ENCODE measurements around the gene ZCWPW1.

DNA sequence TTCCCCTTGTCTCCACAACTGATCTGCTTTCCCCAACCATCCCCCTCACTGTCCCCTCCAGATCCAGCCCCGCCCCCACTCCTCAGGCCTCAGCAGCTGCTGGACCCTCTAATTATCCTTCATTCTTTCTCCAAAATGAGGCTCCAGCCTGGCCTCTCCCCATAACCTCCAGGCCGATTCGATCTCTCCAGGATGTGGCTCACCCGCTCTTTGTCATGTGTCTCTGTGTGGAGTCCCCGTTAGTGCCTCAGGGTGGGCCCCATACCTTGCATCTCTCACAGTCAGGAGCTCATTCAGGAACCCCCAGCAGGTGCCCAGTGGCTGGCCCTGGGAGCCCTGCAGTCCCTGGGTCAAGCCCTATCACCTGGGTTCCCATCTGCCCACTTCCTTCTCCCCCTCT lies 53.9 kb downstream of the ZCWPW1 start:
- TF ChIP-seq, protein P1, sequence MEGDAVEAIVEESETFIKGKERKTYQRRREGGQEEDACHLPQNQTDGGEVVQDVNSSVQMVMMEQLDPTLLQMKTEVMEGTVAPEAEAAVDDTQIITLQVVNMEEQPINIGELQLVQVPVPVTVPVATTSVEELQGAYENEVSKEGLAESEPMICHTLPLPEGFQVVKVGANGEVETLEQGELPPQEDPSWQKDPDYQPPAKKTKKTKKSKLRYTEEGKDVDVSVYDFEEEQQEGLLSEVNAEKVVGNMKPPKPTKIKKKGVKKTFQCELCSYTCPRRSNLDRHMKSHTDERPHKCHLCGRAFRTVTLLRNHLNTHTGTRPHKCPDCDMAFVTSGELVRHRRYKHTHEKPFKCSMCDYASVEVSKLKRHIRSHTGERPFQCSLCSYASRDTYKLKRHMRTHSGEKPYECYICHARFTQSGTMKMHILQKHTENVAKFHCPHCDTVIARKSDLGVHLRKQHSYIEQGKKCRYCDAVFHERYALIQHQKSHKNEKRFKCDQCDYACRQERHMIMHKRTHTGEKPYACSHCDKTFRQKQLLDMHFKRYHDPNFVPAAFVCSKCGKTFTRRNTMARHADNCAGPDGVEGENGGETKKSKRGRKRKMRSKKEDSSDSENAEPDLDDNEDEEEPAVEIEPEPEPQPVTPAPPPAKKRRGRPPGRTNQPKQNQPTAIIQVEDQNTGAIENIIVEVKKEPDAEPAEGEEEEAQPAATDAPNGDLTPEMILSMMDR (IDR thresholded peaks at IDR 0.05; ENCODE audit: poor library complexity): no peak
- TF ChIP-seq EZH2 (IDR thresholded peaks at IDR 0.05; ENCODE audit: borderline replicate concordance) (no peak), EZH2phosphoT487 (IDR thresholded peaks at IDR 0.05; ENCODE audit: low read depth, severe bottlenecking, unreplicated experiment) (no peak)
